GM21526 (cell line): ENCODE measurements around the gene BCL2L1.

Source experiments
- ATAC-seq: cut with Tn5 transposase; IDR thresholded peaks from one replicate; pipeline ENCODE4 v1.9.1; 2021; ENCODE audit warnings: moderate library complexity; ENCODE audit not compliant: unreplicated experiment, low FRiP score

Gene BCL2L1

DNA sequence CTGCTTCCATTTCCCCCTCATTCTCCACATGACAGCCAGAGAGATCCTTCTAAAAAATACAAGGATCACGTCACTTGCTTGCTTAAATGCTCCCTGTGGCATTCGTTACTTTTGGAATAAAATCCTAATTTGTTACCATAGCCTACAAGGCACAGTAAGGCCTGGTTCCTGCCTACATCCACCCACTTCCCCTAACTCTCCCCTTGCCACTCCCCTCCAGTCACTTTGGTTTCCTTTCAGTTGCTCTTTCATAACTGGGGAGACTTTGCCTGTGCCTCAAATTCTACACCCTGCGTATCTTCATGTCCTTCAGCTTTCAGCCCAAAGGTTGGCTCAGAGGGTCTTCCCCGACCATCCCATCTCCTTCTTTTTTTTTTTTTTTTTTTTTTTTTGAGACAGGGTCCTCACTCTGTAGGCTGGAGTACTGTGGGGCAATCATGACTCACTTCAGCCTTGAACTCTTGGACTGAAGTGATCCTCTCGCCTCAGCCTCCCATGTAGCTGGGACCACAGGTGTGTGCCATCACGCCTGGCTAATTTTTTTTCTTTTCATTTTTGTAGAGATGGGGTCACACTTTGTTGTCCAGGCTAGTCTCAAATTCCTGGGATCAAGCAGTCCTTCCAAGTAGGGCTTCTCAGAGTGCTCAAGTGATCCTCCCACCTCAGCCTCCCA, 105.1 kb downstream of the BCL2L1 start:
- ATAC-seq, result no peak

DNA sequence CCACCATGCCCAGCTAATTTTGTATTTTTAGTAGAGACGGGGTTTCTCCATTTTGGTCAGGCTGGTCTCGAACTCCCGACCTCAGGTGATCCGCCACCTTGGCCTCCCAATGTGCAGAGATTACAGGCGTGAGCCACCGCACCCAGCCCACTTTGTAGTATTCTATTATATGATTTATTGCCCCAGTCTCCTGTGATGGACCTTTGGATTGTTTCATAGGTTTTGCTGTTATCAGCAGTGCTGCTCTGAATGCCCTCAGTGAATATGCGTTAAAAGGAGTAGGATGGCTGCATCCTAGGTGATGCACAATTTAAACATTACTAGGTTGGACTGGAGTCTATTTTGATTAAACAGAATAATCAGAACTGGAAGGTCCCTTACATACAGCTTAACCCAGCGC, 107.3 kb downstream of the BCL2L1 start:
- ATAC-seq, result no peak
